ENCODE data around the gene LGR6.

- TF ChIP-seq EZH2 (optimal IDR thresholded peaks at IDR 0.05; ENCODE audit: low read depth, low read length) (no peak), CTCF (IDR thresholded peaks at IDR 0.05; ENCODE audit: low read length) (no peak), EZH2phosphoT487 (IDR thresholded peaks at IDR 0.05; ENCODE audit: low read length) (no peak)
Measured at GRCh38 chr1:202367271-202367670, 173.7 kb downstream of the LGR6 start.

Data from MM.1S (cell line).